Activated CD4-positive, alpha-beta memory T cell treated with anti-CD3 and anti-CD28 coated beads for 36 hours (primary cell): ENCODE data around the gene DPP10. TPM values are rescaled to one million over a fixed set of nuclear protein-coding genes. Genes with fewer than 3 reads are reported as not detected.

ENCODE experiments used
- CTCF ChIA-PET: fragments of 350-600 bp; sonication (Branson Sonifier 250); formaldehyde crosslinking; loops from one replicate; lab custom pipeline; 2021; ENCODE audit warnings: antibody characterized with exemption, inconsistent platforms; lab: Charles Lee
- POLR2A ChIA-PET: fragments of 350-600 bp; sonication (Branson Sonifier 250); formaldehyde crosslinking; loops from one replicate; lab custom pipeline; 2021; ENCODE audit warnings: antibody characterized with exemption; lab: Charles Lee
- DNase-seq: peaks from one replicate; pipeline ENCODE4 v3.0.0-alpha.2; 2020
- H3K27ac Mint-ChIP-seq: one replicate; pipeline ENCODE4 v1.8.0; 2021; ENCODE audit warnings: mixed read lengths
- H3K27me3 Mint-ChIP-seq: one replicate; pipeline ENCODE4 v1.8.0; 2021; ENCODE audit warnings: mixed read lengths
- H3K36me3 Mint-ChIP-seq: one replicate; pipeline ENCODE4 v1.8.0; 2021; ENCODE audit warnings: mixed read lengths
- H3K4me1 Mint-ChIP-seq: one replicate; pipeline ENCODE4 v1.8.0; 2021; ENCODE audit warnings: low read depth, mixed read lengths
- H3K4me3 Mint-ChIP-seq: one replicate; pipeline ENCODE4 v1.8.0; 2021; ENCODE audit warnings: mild to moderate bottlenecking, mixed read lengths
- H3K9me3 Mint-ChIP-seq: one replicate; pipeline ENCODE4 v1.8.0; 2021; ENCODE audit warnings: mixed read lengths
- intact Hi-C: fragments of 100-400 bp; cut with micrococcal nuclease; formaldehyde crosslinking; loops from one replicate; pipeline ENCODE4 v1.15.1; 2023
- total RNA-seq, 2 experiments: library from RNA; stranded (reverse); gene quantifications; one replicate each; pipeline ENCODE4 v1.2.3, GENCODE V29; 2021

The DPP10 gene
- total RNA-seq, 2 experiments from 2014 or later = not detected

DNA sequence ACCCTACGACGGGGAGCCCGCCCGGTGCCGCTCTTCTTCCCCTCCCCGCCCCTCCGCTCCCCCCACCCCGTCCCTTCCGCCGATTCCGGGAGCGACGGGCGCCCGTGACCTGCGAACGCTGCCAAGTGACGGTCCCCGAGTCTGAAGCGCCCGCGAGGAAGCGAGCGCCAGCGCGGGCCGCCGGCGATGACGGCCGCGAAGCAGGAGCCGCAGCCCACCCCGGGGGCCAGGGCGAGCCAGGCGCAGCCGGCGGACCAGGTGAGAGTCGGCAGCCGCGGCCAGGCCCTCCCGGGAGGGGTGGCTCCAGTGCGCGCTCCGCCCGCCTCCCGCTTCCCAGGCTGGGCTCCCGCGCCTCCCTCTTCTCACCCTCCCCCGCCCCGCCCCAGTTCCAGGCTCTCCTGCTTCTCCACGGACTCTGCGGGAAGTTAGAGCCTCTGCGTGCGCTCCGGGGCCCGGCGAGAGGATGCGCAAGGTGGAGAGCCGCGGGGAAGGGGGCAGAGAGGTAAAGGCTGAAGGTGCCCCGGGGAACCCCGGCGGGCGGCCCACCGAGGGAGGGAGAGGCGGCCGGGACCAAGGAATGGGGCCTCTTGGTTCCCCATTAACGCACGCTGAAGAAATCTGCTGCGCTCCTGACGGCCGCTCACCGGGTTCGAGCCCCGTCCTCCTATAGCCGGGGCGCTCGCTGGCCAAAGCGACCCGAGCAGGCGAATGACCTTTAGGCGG lies 719.5 kb downstream of the DPP10 start:
- Mint-ChIP-seq H3K4me1 (peaks cover 4% of the 10 kb centered on the region), H3K4me3 (no peak overlapping the region), H3K27me3 (peaks cover 22% of the 10 kb centered on the region), H3K27ac (no peak overlapping the region), H3K36me3 (peaks cover 4% of the 10 kb centered on the region), H3K9me3 (no peaks in the 10 kb centered on the region)
- DNase-seq = no peak
- intact Hi-C loops = no loop called here
- POLR2A ChIA-PET = no interaction called here
- CTCF ChIA-PET = no interaction called here

DNA sequence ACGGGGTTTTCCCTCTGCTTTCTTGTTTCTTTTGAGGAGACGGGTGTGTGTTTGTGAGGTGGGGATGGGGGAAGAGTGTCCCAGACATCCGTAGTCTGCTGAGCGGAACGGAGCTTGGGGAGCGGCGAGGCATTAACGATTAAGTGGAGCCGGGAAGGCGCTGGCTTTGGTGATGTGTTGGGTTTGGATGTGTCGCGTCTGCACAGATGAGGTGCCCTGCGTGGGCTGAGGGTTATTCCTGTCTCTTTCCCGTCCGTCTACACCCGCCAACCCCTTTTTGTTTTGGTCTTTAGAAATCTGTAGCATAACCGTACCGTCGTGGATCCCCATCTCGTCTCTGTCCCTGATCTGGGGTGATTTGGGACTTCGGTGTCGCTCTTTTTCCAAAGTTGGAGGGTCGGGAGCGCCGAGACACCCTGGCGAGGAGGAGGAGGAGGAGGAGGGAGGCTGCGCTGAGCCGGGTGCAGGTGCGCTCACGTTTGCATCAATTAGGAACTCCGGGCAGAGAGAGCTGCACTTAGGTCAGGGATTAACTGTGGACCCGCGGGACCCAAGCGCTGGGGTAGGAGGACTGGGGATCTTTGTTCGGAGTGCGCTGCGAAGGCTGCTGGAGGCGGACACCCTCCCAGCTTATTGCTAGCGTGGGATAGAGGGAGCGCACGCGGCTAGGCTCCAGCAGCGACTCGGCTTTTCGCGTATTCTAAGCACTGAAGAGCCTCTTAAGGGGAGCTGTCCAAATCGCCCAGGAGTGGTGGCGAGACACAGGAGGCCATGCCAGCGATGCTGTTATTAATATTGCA lies 720.3 kb downstream of the DPP10 start:
- intact Hi-C loops = no loop called here
- no peak overlapping the region for H3K27ac Mint-ChIP-seq

DNA sequence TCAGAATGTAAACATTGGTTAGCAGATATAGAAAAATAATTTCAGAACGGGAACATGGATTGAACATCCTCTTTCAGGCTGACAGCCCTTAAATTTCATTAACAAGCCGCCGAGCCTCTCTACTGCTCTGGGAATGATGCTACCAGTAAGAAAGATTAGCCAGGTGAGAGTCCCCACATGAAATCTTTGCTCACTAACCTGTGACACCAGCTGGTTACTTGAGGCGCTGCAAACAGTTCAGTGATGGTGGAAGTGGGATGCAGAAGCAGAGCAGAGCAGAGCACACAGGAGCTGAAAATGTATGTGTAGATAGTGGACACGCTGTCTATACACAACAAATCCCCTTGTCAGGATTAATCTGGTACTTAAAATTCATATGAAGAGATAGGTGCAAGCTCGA lies 721.1 kb downstream of the DPP10 start:
- ChIA-PET POLR2A (no interaction called here), CTCF (no interaction called here)
- peaks cover 4% of the 10 kb centered on the region for H3K4me1 Mint-ChIP-seq
- no peaks in the 10 kb centered on the region for H3K9me3 Mint-ChIP-seq
- peaks cover 22% of the 10 kb centered on the region for H3K27me3 Mint-ChIP-seq
- H3K36me3 Mint-ChIP-seq = peaks cover 4% of the 10 kb centered on the region
- H3K4me3 Mint-ChIP-seq = no peak overlapping the region
- no peak overlapping the region for H3K27ac Mint-ChIP-seq
- no peak for DNase-seq
- intact Hi-C loops = no loop called here

More for the DNA sequence above, 720.3 kb downstream of the DPP10 start:
- peaks cover 22% of the 10 kb centered on the region for H3K27me3 Mint-ChIP-seq
- POLR2A ChIA-PET = no interaction called here
- H3K4me1 Mint-ChIP-seq = peaks cover 4% of the 10 kb centered on the region
- peaks cover 4% of the 10 kb centered on the region for H3K36me3 Mint-ChIP-seq
- no peak overlapping the region for H3K4me3 Mint-ChIP-seq
- H3K9me3 Mint-ChIP-seq = no peaks in the 10 kb centered on the region
- no peak for DNase-seq
- CTCF ChIA-PET = no interaction called here

DNA sequence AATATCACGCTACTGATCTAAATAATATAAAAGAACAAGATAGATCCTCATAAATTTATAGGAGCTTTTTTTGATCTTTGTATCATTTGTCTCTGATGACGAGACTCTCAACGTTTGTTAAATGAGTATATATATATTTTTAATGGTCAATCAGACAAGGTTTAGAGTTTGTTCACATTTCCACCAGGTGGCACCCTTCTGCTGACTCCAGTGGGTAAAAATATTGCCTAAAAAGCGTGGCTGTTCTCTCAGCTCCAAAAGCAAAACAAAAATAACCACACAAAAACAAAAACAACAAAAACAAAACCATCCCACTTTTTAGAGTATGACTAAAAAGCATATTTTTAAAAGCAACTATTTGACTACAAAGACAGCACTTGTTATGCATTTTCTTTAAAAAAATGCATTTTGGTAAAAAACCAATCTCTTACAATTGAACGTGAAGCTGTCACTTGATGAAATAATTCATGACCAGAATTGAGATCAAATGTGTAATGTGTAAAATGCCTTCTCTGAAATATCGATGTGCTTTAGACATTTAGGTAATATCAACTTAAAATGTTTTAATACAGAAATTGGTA lies 723.2 kb downstream of the DPP10 start:
- H3K27me3 Mint-ChIP-seq = peaks cover 18% of the 10 kb centered on the region
- H3K27ac Mint-ChIP-seq = no peak overlapping the region
- no peaks in the 10 kb centered on the region for H3K9me3 Mint-ChIP-seq
- intact Hi-C loops = no loop called here
- H3K4me1 Mint-ChIP-seq = peaks cover 4% of the 10 kb centered on the region
- ChIA-PET POLR2A (no interaction called here), CTCF (interaction anchor here (1.0 kb wide), 1 partner anchor 11 kb away, joined by 3 read pairs; no protein-coding TSS in a partner anchor)
- H3K36me3 Mint-ChIP-seq = peaks cover 3% of the 10 kb centered on the region
- H3K4me3 Mint-ChIP-seq = no peak overlapping the region
- DNase-seq = no peak

DNA sequence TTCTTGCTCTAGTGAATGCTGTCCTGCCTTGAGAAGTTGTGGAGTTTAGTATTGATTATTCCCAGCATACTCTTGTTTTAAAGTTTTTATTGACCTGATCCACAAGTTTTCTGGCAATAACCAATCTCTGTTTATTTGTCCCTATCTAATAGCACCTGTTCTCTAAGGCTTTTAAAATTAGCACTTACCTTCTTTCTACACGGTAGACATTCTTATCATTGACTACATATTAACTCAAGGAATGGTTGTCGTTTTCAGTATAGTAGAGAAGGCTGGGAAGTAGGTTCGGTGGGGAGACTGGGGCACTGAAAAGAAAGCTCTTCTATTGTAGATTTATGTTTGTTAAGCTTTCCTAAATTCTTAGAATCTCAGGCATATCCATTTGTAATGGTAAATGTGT lies 726.0 kb downstream of the DPP10 start:
- no peaks in the 10 kb centered on the region for H3K36me3 Mint-ChIP-seq
- H3K27me3 Mint-ChIP-seq = peaks cover 2% of the 10 kb centered on the region
- H3K27ac Mint-ChIP-seq = no peak overlapping the region
- no peaks in the 10 kb centered on the region for H3K9me3 Mint-ChIP-seq
- POLR2A ChIA-PET = no interaction called here
- no peak overlapping the region for H3K4me3 Mint-ChIP-seq
- DNase-seq = no peak
- no peaks in the 10 kb centered on the region for H3K4me1 Mint-ChIP-seq
- intact Hi-C loops = no loop called here
- CTCF ChIA-PET = no interaction called here

DNA sequence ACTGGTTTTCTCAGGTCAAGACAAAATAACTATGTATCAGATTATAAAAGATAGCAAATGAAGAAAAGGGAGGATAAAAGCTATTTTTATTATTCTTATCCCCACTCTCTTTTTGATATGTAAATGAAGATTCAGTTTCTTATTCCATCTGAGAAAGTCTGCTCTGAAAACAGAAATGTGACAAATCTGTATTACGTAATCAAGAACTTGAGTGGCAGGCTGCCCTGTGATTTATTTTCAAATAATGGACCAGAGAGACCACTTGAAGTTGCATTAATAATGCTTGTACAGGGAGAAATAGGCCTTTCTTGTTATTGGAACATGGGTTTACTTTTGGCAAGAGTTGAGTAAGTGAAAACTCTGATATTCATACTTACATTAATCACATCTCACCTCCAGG lies 727.4 kb downstream of the DPP10 start:
- Mint-ChIP-seq H3K36me3 (no peaks in the 10 kb centered on the region), H3K27ac (no peak overlapping the region), H3K4me1 (no peaks in the 10 kb centered on the region), H3K9me3 (no peaks in the 10 kb centered on the region), H3K4me3 (no peak overlapping the region), H3K27me3 (no peaks in the 10 kb centered on the region)
- no peak for DNase-seq
- POLR2A ChIA-PET = no interaction called here
- intact Hi-C loops = no loop called here
- CTCF ChIA-PET = no interaction called here

DNA sequence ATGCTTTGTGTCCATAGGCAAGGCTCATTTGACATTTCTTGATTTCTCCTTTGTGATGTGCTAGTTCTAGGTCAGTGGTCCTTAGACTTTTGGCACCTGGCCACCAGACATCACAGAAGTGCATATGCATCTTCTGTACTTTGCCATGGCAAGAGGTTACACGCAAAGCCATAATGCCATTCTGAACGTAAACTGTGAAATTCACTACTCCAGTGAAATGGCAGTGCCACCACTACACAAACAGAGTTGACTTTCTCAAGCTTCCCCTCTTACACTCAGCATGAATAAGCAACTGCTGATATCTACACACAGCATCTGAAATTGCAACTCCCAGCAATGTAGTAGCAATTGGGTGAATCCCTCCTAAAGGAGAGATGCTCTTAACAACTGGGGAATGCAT lies 729.3 kb downstream of the DPP10 start:
- Mint-ChIP-seq H3K36me3 (no peaks in the 10 kb centered on the region), H3K4me1 (no peaks in the 10 kb centered on the region), H3K27ac (no peak overlapping the region), H3K4me3 (no peak overlapping the region), H3K27me3 (no peaks in the 10 kb centered on the region), H3K9me3 (no peaks in the 10 kb centered on the region)
- intact Hi-C loops = no loop called here
- ChIA-PET CTCF (no interaction called here), POLR2A (no interaction called here)
- DNase-seq = no peak

DNA sequence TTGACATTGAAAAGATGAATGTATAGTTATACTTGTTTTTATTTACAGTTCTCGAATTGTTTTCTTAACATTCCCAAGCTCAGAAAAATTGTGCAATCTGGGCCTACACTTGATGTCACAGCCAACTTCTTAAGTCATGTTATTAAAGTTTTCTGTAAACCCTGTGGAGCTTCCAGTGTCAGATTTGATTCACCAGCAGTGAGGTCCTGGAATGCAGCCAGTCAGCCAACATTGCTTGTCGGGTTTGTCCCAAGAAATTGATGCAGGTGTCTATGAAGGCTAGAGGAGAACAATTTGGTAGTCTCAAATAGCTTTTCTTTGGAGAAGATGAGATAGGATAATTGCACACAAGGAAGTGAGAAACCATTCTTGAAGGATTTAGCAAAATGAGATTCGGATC lies 732.2 kb downstream of the DPP10 start:
- ChIA-PET CTCF (no interaction called here), POLR2A (no interaction called here)
- H3K27me3 Mint-ChIP-seq = no peaks in the 10 kb centered on the region
- no peaks in the 10 kb centered on the region for H3K9me3 Mint-ChIP-seq
- no peak overlapping the region for H3K27ac Mint-ChIP-seq
- H3K4me1 Mint-ChIP-seq = no peaks in the 10 kb centered on the region
- intact Hi-C loops = no loop called here
- H3K36me3 Mint-ChIP-seq = no peaks in the 10 kb centered on the region
- H3K4me3 Mint-ChIP-seq = no peak overlapping the region
- DNase-seq = no peak

DNA sequence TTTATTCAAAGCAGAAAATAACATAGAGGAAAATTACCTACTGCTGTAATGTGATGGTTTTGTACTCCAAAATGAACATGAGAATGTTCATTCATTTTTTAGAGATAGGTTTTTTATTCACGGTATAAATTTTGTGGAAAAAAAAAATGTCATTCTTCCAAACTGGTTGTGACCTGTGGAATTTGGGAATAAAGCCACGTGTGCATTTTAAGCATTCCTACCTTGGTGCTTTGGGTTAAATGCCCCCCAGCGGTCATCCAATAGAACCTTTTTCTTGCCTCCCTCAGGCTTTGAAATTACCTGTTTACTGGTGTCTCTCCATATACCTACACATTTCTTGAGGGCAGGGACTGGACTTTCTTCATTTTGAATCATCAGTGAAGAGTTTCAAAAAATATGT lies 740.7 kb downstream of the DPP10 start:
- DNase-seq = no peak
- H3K4me3 Mint-ChIP-seq = no peak overlapping the region
- H3K4me1 Mint-ChIP-seq = no peaks in the 10 kb centered on the region
- no peaks in the 10 kb centered on the region for H3K36me3 Mint-ChIP-seq
- no peak overlapping the region for H3K27ac Mint-ChIP-seq
- intact Hi-C loops = no loop called here
- CTCF ChIA-PET = no interaction called here
- H3K9me3 Mint-ChIP-seq = peaks cover 5% of the 10 kb centered on the region
- H3K27me3 Mint-ChIP-seq = no peaks in the 10 kb centered on the region
- POLR2A ChIA-PET = no interaction called here

DNA sequence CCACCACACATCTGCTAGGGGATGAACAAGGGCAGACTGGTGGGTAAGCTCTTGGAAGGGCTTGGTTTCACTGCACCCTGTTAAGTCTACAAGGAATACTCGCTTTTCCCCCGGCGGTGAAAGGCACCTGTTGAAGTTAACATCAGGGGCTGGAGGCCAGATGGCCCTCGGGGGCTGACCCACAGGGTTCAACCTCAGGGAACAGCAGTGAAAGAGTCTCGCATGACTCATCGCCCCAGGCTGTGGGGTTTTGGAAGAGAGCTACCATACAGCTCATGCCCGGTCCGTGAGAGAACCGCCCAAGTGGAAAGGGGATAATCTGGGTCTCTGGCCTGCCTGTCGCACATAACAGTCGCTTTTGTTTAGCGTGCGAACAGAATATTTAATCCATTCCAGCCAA lies 748.0 kb downstream of the DPP10 start:
- no peak for DNase-seq
- CTCF ChIA-PET = no interaction called here
- Mint-ChIP-seq H3K36me3 (no peaks in the 10 kb centered on the region), H3K4me1 (no peaks in the 10 kb centered on the region), H3K27ac (no peak overlapping the region), H3K4me3 (no peak overlapping the region), H3K27me3 (no peaks in the 10 kb centered on the region), H3K9me3 (peaks cover 21% of the 10 kb centered on the region)
- intact Hi-C loops = no loop called here
- POLR2A ChIA-PET = no interaction called here

DNA sequence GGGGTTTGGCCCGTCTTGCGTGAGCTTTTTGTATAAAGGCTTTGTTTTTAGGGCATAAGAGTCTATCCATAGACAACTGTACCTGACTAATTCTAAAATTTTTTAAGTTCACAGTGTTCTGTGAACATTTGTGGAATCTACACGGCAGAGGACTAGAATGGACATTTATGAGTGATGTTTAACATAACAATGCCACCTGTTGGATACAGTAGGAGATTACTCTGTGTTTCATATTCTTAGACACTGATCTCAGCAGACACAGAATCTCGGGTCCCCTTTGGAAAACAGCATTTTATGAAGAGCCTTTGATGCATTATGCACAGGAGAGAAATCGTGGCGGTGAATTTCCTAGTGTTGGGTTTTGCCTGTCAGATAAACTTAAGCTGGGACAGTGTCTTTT lies 752.2 kb downstream of the DPP10 start:
- no peak overlapping the region for H3K27ac Mint-ChIP-seq
- POLR2A ChIA-PET = no interaction called here
- peaks cover 11% of the 10 kb centered on the region for H3K9me3 Mint-ChIP-seq
- no peaks in the 10 kb centered on the region for H3K4me1 Mint-ChIP-seq
- H3K4me3 Mint-ChIP-seq = no peak overlapping the region
- intact Hi-C loops = no loop called here
- CTCF ChIA-PET = no interaction called here
- no peak for DNase-seq
- no peaks in the 10 kb centered on the region for H3K27me3 Mint-ChIP-seq
- no peaks in the 10 kb centered on the region for H3K36me3 Mint-ChIP-seq

DNA sequence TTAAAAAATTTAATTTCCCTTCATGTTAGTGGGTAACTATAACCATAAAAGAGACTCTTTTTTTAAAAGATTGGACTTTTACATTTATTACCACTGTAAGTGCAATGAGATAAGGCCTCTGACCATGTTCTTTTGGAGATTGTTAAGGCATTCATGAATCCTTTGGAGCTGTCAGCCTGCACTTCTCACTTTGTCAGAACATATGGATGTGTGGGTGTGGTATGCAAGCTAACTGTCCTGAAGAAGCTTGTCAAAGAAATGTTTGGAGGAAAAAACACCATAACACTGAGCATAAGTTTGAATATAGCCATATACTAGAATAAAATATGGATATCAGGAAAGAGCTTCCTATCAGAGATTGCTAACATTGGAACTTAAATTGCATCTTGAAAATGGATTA lies 754.1 kb downstream of the DPP10 start:
- no peak overlapping the region for H3K4me3 Mint-ChIP-seq
- CTCF ChIA-PET = no interaction called here
- DNase-seq = no peak
- POLR2A ChIA-PET = no interaction called here
- H3K27me3 Mint-ChIP-seq = no peaks in the 10 kb centered on the region
- intact Hi-C loops = no loop called here
- H3K9me3 Mint-ChIP-seq = peaks cover 6% of the 10 kb centered on the region
- no peak overlapping the region for H3K27ac Mint-ChIP-seq
- no peaks in the 10 kb centered on the region for H3K4me1 Mint-ChIP-seq
- H3K36me3 Mint-ChIP-seq = no peaks in the 10 kb centered on the region
